Uterus (tissue), 4 donors: ENCODE measurements around the gene PGGHG. TPM values are rescaled to one million over a fixed set of nuclear protein-coding genes. Genes with fewer than 3 reads are reported as not detected.
A peak's percentile ranks its signal among the peaks of the same experiment; 100 is the strongest.

ENCODE experiments used
- DNase-seq, 2 donors: peaks; one replicate each; pipeline ENCODE4 v3.0.0-alpha.2; 2019 to 2020
- H3K27ac ChIP-seq, 2 donors: fragments of 200-600 bp; sonication (generic); 1 replicate in 1 of 2; 2 replicates in 1 of 2; pipeline ENCODE4 v1.5.1; 2016 to 2018
- H3K27me3 ChIP-seq, 2 donors: fragments of 200-600 bp; sonication (generic); one replicate each; pipeline ENCODE4 v1.5.1; 2018 to 2019; ENCODE audit warnings: control low read depth in 1 of 2
- H3K36me3 ChIP-seq, 2 donors: fragments of 200-600 bp; sonication (generic); one replicate each; pipeline ENCODE4 v1.5.1; 2019; ENCODE audit warnings: control low read depth in 1 of 2
- H3K4me1 ChIP-seq, 2 donors: fragments of 200-600 bp; sonication (generic); one replicate each; pipeline ENCODE4 v1.5.1; 2018 to 2019; ENCODE audit warnings: control low read depth in 1 of 2
- H3K4me3 ChIP-seq, 2 donors: fragments of 200-600 bp; sonication (generic); 1 replicate in 1 of 2; 2 replicates in 1 of 2; pipeline ENCODE4 v1.5.1; 2018 to 2019; ENCODE audit warnings: mild to moderate bottlenecking in 1 of 2
- H3K9me3 ChIP-seq, 2 donors: fragments of 200-600 bp; sonication (generic); one replicate each; pipeline ENCODE4 v1.5.1; 2019; ENCODE audit warnings: control low read depth in 1 of 2
- POLR2A ChIP-seq, 2 donors: fragments of 450-650 bp; IDR thresholded peaks; one replicate each; pipeline ENCODE4 v1.6.1; 2016; ENCODE audit warnings: antibody characterized with exemption in 2 of 2, mild to moderate bottlenecking in 1 of 2, moderate library complexity in 1 of 2
- intact Hi-C: fragments of 100-400 bp; cut with DNase I; formaldehyde crosslinking; loops from one replicate; pipeline ENCODE4 v1.15.1; 2023; ENCODE audit warnings: low total_unique reads
- total RNA-seq, 4 donors: library from RNA; depleted of rRNA in 3 of 4; stranded (reverse); fragments of >200 nt in 3 of 4; gene quantifications; one replicate each; pipeline versions ENCODE4 v1.1.0 to v1.2.4, GENCODE V29; 2014 to 2023
- TF ChIP-seq, protein P1 (sequence below), 4 experiments: fragments of 200-600 bp in 2 of 4; fragments of 450-650 bp in 2 of 4; sonication (generic) in 2 of 4; IDR thresholded peaks; one replicate each; pipeline ENCODE4 v1.5.1; 2016 to 2019; ENCODE audit warnings: antibody characterized with exemption in 4 of 4, mild to moderate bottlenecking in 2 of 4, moderate library complexity in 1 of 4
- donor health status: DM: yes; HTN: yes; CAD: no.

The PGGHG gene
- 10 to 100 TPM in 3 of 4 donors, 1 to 10 TPM in 1; 7.9 to 29.1 (median 14.2) TPM for total RNA-seq

DNA sequence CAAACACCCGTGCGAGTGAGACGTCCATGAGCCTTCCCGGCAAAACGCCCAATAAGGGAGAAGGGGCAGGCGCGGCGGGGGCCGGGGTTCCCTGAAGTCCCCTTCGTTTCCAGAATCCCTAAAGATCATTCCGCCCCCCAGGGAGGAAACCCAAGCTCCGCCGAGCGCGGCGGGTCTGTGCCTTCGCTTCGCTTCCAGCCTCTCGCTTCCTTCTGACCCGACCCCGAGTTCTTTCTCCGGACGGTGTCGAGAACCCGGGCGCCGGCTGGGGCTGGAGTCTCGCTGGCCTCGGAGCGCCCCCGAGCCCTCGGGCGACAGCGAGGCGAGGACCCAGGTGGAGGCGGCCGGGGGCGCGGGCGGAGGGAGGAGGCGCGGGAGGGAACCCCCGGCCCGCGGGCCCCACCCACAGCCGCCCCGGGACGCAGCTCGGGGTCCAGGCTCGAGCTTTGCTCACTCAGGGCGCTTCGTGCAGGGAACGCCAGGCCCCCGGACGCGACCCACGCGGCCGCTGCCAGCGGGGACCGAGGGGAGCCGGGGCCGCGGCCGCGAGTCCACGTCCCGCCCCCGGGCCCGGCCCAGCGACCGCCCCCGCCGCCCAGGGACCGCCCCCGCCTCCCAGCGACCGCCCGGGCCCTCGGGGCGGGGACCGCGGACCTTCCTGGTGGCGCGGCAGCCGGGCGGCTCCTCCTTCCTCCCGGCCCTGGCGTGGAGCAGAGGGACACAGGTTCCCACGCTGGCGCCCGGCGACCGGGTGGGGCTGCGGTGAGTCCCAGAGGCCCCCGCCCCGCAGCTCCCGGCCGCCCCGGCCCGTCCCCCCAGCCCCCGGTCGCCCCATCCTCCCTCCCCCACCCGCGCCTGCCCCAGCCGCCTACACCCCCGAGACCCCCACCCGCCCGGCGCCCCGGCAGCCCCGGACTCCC, at the start of gene PGGHG:
PGGHG (plus strand) TSS at position 649 of the 920 bp plus-strand sequence. CDS start 691 bp downstream, outside the sequence.
- H3K4me1 ChIP-seq, result peaks cover 0 to 6% of the 10 kb centered on the region in 2 donors
- TF ChIP-seq, protein P1, sequence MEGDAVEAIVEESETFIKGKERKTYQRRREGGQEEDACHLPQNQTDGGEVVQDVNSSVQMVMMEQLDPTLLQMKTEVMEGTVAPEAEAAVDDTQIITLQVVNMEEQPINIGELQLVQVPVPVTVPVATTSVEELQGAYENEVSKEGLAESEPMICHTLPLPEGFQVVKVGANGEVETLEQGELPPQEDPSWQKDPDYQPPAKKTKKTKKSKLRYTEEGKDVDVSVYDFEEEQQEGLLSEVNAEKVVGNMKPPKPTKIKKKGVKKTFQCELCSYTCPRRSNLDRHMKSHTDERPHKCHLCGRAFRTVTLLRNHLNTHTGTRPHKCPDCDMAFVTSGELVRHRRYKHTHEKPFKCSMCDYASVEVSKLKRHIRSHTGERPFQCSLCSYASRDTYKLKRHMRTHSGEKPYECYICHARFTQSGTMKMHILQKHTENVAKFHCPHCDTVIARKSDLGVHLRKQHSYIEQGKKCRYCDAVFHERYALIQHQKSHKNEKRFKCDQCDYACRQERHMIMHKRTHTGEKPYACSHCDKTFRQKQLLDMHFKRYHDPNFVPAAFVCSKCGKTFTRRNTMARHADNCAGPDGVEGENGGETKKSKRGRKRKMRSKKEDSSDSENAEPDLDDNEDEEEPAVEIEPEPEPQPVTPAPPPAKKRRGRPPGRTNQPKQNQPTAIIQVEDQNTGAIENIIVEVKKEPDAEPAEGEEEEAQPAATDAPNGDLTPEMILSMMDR (IDR thresholded peaks at IDR 0.05), result no peak
- TF ChIP-seq POLR2A (IDR thresholded peaks at IDR 0.05), result peak; percentile 9 to 24
- DNase-seq, result peak; percentile 51 to 65
- no peaks in the 10 kb centered on the region for H3K36me3 ChIP-seq
- peak within 1 kb of the TSS; percentile 29 to 62 for H3K4me3 ChIP-seq
- no peaks in the 10 kb centered on the region for H3K9me3 ChIP-seq
- H3K27ac ChIP-seq, result peak within 1 kb of the TSS; percentile 57 to 61
- intact Hi-C loops, result no loop called here
- peaks cover 0 to 4% of the 10 kb centered on the region in 2 donors for H3K27me3 ChIP-seq

DNA sequence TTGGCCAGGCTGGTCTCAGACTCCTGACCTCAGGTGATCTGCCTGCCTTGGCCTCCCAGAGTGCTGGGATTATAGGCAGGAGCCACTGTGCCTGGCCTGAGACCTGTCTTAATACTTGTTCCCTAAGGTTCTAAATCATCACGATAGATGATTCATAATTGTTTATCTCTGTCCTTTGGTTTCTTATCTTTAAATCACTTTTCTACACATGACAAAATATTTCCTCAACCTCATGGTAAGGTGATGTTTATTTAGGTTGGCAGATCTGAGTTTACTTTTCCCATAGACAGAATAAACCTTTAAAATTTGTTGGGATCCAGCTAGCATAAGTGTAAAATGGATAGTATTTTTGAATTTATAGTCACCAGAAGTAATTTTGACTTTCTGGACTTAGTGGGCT, 48.6 kb upstream of the PGGHG start:
- Histone ChIP-seq H3K9me3 (no peaks in the 10 kb centered on the region), H3K4me3 (no peak overlapping the region), H3K27me3 (no peaks in the 10 kb centered on the region), H3K36me3 (no peaks in the 10 kb centered on the region), H3K27ac (no peak overlapping the region), H3K4me1 (peaks cover 9 to 13% of the 10 kb centered on the region in 2 donors)
- TF ChIP-seq, protein P1 (IDR thresholded peaks at IDR 0.05), result no peak
- TF ChIP-seq POLR2A (IDR thresholded peaks at IDR 0.05), result no peak
- DNase-seq, result no peak
- intact Hi-C loops, result no loop called here

DNA sequence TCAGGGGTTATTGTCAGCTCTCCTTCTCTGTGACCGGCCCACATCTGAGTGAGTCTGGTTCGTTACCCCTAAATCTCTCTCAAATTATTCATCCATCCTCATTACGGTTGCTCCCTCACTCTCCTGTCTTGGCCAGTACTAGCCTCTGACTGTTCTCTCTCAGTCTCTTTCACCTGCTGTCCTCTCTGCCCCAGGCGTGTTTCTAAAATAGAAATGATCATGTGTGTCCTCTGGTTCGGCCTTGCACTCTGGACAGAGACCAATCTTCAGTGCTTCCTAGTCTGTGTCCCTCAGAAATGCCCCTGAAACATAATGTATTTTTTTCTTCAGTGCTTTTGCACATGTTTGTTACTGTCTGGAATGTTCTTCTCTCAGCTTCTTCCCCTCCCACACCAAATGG, 47.3 kb upstream of the PGGHG start:
- DNase-seq, result no peak
- Histone ChIP-seq H3K9me3 (no peaks in the 10 kb centered on the region), H3K27me3 (no peaks in the 10 kb centered on the region), H3K4me1 (peaks cover 7 to 9% of the 10 kb centered on the region in 2 donors), H3K27ac (no peak overlapping the region), H3K36me3 (no peaks in the 10 kb centered on the region), H3K4me3 (no peak overlapping the region)
- intact Hi-C loops, result no loop called here
- TF ChIP-seq, protein P1 (IDR thresholded peaks at IDR 0.05), result no peak
- no peak for TF ChIP-seq POLR2A (IDR thresholded peaks at IDR 0.05)

DNA sequence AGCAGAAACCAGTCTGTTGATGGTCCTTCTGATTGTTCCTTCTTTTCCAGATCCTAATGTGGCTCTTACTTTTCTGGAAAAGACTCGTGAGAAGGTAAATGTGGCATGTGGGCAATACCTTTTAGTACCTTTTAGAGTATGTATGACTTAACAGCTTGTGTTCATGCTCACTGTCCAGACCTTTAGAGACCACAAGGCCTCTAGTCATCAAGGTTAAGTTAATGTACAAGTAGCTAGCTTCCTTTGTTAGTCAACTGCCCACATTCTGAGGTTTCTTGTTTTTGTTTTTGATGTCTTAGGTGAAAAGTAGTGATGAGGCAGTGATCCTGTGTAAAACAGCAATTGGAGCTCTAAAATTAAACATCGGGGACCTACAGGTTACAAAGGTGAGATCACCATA, 44.5 kb upstream of the PGGHG start:
- no peaks in the 10 kb centered on the region for H3K27me3 ChIP-seq
- no peak overlapping the region for H3K27ac ChIP-seq
- no peaks in the 10 kb centered on the region for H3K36me3 ChIP-seq
- H3K4me3 ChIP-seq, result no peak overlapping the region
- TF ChIP-seq, protein P1 (IDR thresholded peaks at IDR 0.05), result no peak
- TF ChIP-seq POLR2A (IDR thresholded peaks at IDR 0.05), result no peak
- no peak for DNase-seq
- intact Hi-C loops, result no loop called here
- H3K9me3 ChIP-seq, result no peaks in the 10 kb centered on the region
- no peaks in the 10 kb centered on the region for H3K4me1 ChIP-seq

DNA sequence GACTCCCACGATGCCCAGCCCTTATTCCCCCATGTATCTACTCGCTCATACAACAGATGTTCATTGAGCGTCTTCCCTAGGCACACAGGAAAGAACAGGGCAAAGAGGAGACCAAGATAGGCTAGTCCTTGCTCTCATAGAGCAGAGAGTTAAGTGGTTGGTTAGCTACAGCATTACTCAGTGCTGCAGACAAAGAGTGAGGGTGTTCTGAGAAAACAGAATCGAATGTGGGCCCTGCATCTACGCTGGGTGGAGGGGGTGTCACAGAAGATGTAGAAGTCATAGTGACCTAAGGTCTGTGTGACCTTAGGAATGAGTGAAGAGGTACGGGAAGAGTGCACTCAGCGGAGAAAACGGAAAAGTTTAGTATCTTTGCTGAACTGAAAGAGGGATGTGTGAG, 39.9 kb upstream of the PGGHG start:
- Histone ChIP-seq H3K4me1 (no peaks in the 10 kb centered on the region), H3K9me3 (no peaks in the 10 kb centered on the region), H3K27ac (no peak overlapping the region), H3K4me3 (no peak overlapping the region), H3K27me3 (no peaks in the 10 kb centered on the region), H3K36me3 (no peaks in the 10 kb centered on the region)
- no peak for DNase-seq
- intact Hi-C loops, result no loop called here
- TF ChIP-seq POLR2A (IDR thresholded peaks at IDR 0.05), result no peak
- TF ChIP-seq, protein P1 (IDR thresholded peaks at IDR 0.05), result no peak
